ENCODE results near the gene CFTR. TPM values are rescaled to one million over a fixed set of nuclear protein-coding genes. Genes with fewer than 3 reads are reported as not detected.

CFTR gene
- total and polyA plus RNA-seq, 4 donors, result 0.10 to 3.1 (median 0.30) TPM

DNA sequence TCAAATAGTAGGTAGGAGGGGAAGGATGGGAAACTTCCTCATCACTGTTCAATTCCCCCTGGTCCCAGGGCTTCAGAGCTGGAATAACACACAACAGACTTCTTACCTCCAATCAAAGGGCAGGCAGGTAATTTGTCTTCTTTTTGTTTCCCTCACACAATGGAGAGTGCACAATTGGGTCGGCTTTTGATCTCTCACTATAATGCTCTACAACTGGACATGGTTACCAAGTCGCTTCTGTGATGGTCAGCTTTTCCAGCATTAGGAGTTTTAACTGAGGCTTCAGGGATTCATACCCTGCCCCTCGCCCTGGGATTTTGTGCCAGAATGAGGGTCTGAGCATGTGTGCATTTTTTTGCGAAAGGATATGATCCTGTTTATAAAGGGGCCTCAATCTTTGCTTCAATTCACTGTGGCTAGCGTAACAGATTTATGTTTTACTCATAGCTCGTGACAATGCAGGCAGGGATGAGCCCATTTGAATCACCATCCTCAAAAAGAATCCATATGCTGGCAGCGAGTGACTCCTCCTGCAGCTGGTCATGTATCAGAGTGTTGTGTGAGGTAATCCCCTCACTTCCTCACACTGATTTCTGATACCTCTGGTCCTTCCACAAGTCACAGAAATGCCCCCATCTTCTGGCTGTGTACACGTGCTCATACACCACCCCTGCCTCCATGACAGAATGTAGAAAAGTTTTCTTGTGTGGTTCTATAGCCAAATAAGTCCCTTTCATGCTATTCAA is 203.8 kb downstream of the CFTR start:
- WGBS, 2 donors, result 79% methylated on average over 8 of the region's 8 CpGs

DNA sequence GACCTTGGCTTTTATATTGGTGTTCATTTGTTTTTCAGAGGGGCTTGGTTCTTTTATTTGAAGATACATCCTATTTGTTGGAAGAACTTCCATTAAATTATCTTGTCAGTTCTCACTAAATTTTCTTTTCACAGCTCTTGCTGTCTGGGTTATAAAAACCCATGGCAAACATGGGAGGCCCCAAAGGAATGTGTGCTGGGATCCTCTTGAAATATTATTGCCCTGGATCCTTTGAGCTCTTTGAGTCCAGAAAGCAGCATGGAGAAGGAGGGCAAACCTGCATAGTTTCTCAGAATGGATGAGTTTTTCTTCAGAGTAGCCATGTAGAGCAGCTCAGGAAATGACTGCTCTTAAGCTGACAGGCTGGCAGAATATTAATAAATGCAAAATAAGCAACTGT is 206.0 kb downstream of the CFTR start:
- Histone ChIP-seq H3K27me3 (ENCODE audit: control insufficient read depth in 1 of 2, insufficient read depth in 2 of 2, low read length in 1 of 2) (no peaks in the 10 kb centered on the region), H3K4me3 (ENCODE audit: low read length in 2 of 2) (no peak overlapping the region), H3K4me1 (ENCODE audit: control insufficient read depth in 1 of 2, insufficient read depth in 2 of 2, low read length in 2 of 2) (no peaks in the 10 kb centered on the region), H3K27ac (ENCODE audit: low read depth in 1 of 2, low read length in 2 of 2) (no peak overlapping the region), H3K36me3 (ENCODE audit: control insufficient read depth in 1 of 2, insufficient read depth in 2 of 2, low read length in 1 of 2) (no peaks in the 10 kb centered on the region), H3K9me3 (ENCODE audit: control insufficient read depth, low read length) (no peaks in the 10 kb centered on the region)
- intact Hi-C loops (cut with DNase I), result no loop called here
- DNase-seq, result no peak
- no peak for ATAC-seq (ENCODE audit: low FRiP score)

More for the DNA sequence above, 203.8 kb downstream of the CFTR start:
- Histone ChIP-seq H3K4me3 (ENCODE audit: low read length in 2 of 2) (no peak overlapping the region), H3K9me3 (ENCODE audit: control insufficient read depth, low read length) (no peaks in the 10 kb centered on the region), H3K27ac (ENCODE audit: low read depth in 1 of 2, low read length in 2 of 2) (no peak overlapping the region), H3K27me3 (ENCODE audit: control insufficient read depth in 1 of 2, insufficient read depth in 2 of 2, low read length in 1 of 2) (no peaks in the 10 kb centered on the region), H3K36me3 (ENCODE audit: control insufficient read depth in 1 of 2, insufficient read depth in 2 of 2, low read length in 1 of 2) (no peaks in the 10 kb centered on the region), H3K4me1 (ENCODE audit: control insufficient read depth in 1 of 2, insufficient read depth in 2 of 2, low read length in 2 of 2) (no peaks in the 10 kb centered on the region)
- ATAC-seq (ENCODE audit: low FRiP score) (no peak), DNase-seq (no peak)
- intact Hi-C loops (cut with DNase I), result no loop called here

DNA sequence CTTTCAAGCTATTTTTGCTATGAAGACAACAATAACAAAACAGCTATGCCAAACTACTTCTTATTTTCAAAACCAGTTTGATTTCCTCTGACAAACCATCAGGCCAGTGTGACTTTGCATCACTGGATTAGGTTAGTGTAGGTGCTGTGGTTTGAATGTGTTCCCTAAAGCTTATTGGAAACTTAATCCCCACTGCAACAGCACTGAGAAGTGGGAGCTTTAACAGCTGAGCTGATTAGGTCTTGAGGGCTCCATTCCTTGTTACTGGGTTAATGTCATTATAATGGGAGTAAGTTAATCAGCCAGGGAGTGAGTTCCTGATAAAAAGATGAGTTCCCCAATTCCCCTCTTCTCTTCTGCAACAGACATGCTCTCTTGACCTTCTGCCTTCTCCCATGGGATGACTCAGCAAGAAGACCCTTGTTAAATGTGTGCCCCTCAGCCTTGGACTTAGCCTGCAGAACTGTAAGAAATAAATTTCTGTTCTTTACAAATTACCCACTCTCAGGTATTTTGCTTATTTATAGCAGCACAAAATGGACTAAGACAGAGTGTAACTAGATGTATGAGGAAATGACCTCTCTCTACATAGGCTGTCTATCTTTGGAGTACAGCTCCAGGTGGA is 206.6 kb downstream of the CFTR start:
- H3K27ac ChIP-seq (ENCODE audit: low read depth in 1 of 2, low read length in 2 of 2), result no peak overlapping the region
- H3K36me3 ChIP-seq (ENCODE audit: control insufficient read depth in 1 of 2, insufficient read depth in 2 of 2, low read length in 1 of 2), result no peaks in the 10 kb centered on the region
- H3K4me1 ChIP-seq (ENCODE audit: control insufficient read depth in 1 of 2, insufficient read depth in 2 of 2, low read length in 2 of 2), result no peaks in the 10 kb centered on the region
- intact Hi-C loops (cut with DNase I), result no loop called here
- H3K9me3 ChIP-seq (ENCODE audit: control insufficient read depth, low read length), result no peaks in the 10 kb centered on the region
- DNase-seq (no peak), ATAC-seq (ENCODE audit: low FRiP score) (no peak)
- H3K27me3 ChIP-seq (ENCODE audit: control insufficient read depth in 1 of 2, insufficient read depth in 2 of 2, low read length in 1 of 2), result no peaks in the 10 kb centered on the region
- H3K4me3 ChIP-seq (ENCODE audit: low read length in 2 of 2), result no peak overlapping the region

DNA sequence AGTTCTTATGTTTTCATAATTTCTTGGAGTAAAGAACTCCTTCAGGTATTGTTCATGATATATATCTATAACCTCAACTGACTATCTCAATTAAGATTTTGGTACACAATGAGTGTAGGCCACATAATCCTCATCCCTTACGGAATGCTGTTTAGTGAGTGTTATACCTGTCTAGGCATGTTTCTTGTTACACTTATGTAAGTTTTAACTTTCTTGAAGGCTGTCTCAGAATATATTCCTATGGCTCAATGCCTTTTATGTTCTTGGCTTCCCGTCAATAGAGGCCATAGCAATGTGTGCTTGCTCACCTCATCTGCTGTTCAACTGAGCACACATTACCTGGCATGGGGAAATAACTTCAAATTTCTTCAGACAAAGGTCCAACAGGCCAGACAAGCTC is 208.3 kb downstream of the CFTR start:
- H3K27me3 ChIP-seq (ENCODE audit: control insufficient read depth in 1 of 2, insufficient read depth in 2 of 2, low read length in 1 of 2), result no peaks in the 10 kb centered on the region
- 97 to 98% methylated on average over 2 of the region's 2 CpGs for WGBS, 2 donors

DNA sequence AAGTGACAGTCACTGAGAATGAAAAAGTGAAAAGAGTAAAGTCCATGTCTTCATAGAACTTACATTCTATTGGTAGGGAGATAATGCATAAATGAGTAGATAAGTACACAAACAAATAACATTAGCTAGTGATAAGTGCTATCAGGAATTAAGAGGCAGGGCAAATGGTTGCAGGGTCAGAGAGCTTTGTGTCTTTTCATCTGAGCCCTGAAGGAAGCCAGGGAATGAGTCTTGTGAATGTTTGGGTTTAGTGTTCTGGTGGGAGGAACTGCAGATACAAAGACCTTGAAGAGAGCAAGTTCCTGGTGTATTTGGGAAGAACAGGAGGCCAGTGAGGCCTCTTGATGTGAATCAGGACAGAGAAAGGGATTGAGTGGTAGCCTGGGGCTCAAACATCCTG is 209.6 kb downstream of the CFTR start:
- H3K9me3 ChIP-seq (ENCODE audit: control insufficient read depth, low read length), result no peaks in the 10 kb centered on the region
- H3K4me1 ChIP-seq (ENCODE audit: control insufficient read depth in 1 of 2, insufficient read depth in 2 of 2, low read length in 2 of 2), result no peaks in the 10 kb centered on the region
- H3K27me3 ChIP-seq (ENCODE audit: control insufficient read depth in 1 of 2, insufficient read depth in 2 of 2, low read length in 1 of 2), result no peaks in the 10 kb centered on the region
- no peak overlapping the region for H3K4me3 ChIP-seq (ENCODE audit: low read length in 2 of 2)
- H3K36me3 ChIP-seq (ENCODE audit: control insufficient read depth in 1 of 2, insufficient read depth in 2 of 2, low read length in 1 of 2), result no peaks in the 10 kb centered on the region
- ATAC-seq (ENCODE audit: low FRiP score) (no peak), DNase-seq (no peak)
- intact Hi-C loops (cut with DNase I), result no loop called here
- H3K27ac ChIP-seq (ENCODE audit: low read depth in 1 of 2, low read length in 2 of 2), result no peak overlapping the region

More for the DNA sequence above, 208.3 kb downstream of the CFTR start:
- no peak for ATAC-seq (ENCODE audit: low FRiP score)
- Histone ChIP-seq H3K4me1 (ENCODE audit: control insufficient read depth in 1 of 2, insufficient read depth in 2 of 2, low read length in 2 of 2) (no peaks in the 10 kb centered on the region), H3K4me3 (ENCODE audit: low read length in 2 of 2) (no peak overlapping the region), H3K9me3 (ENCODE audit: control insufficient read depth, low read length) (no peaks in the 10 kb centered on the region), H3K27ac (ENCODE audit: low read depth in 1 of 2, low read length in 2 of 2) (no peak overlapping the region), H3K36me3 (ENCODE audit: control insufficient read depth in 1 of 2, insufficient read depth in 2 of 2, low read length in 1 of 2) (no peaks in the 10 kb centered on the region)
- DNase-seq, result no peak
- intact Hi-C loops (cut with DNase I), result no loop called here

DNA sequence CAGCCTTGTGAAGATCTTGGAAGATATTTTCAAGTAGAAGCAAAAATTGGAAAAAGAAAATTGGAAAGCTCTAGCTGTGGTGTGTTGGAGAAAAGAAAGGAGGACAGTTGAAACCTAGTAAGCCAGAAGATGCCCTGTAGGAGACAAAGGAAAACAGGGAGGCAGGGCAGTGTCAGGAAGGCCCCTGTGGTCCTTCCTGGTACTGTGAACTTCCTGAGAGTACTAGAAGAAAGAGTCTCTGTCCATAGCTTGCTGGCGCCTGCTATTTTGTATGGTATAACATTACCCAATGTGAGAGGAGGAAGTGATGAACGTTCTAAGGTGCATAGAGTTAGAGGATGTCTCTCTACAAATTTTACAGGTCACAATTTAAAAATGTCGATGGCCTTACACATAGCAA is 210.3 kb downstream of the CFTR start:
- intact Hi-C loops (cut with DNase I), result no loop called here
- no peaks in the 10 kb centered on the region for H3K36me3 ChIP-seq (ENCODE audit: control insufficient read depth in 1 of 2, insufficient read depth in 2 of 2, low read length in 1 of 2)
- H3K9me3 ChIP-seq (ENCODE audit: control insufficient read depth, low read length), result no peaks in the 10 kb centered on the region
- ATAC-seq (ENCODE audit: low FRiP score), result no peak
- H3K4me1 ChIP-seq (ENCODE audit: control insufficient read depth in 1 of 2, insufficient read depth in 2 of 2, low read length in 2 of 2), result no peaks in the 10 kb centered on the region
- DNase-seq, result no peak
- H3K4me3 ChIP-seq (ENCODE audit: low read length in 2 of 2), result no peak overlapping the region
- 48 to 49% methylated on average over 3 of the region's 3 CpGs for WGBS, 2 donors
- no peak overlapping the region for H3K27ac ChIP-seq (ENCODE audit: low read depth in 1 of 2, low read length in 2 of 2)
- H3K27me3 ChIP-seq (ENCODE audit: control insufficient read depth in 1 of 2, insufficient read depth in 2 of 2, low read length in 1 of 2), result no peaks in the 10 kb centered on the region

DNA sequence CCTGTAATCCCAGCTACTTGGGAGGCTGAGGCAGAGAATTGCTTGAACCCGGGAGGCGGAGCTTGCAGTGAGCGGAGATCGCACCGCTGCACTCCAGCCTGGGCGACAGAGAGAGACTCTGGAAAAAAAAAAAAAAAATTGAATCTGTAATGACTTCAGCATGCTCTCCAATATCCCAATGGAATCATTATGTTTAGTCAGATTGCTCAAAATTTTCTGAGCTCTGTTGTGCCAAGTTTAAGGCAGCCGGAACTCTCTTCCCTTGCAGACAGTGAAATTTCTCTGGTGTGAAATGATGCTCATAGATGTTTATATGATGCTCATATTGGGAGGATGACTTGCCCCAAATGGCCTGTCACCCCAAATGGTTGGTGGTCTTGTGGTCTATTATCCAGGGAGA is 212.5 kb downstream of the CFTR start:
- Histone ChIP-seq H3K4me1 (ENCODE audit: control insufficient read depth in 1 of 2, insufficient read depth in 2 of 2, low read length in 2 of 2) (no peaks in the 10 kb centered on the region), H3K36me3 (ENCODE audit: control insufficient read depth in 1 of 2, insufficient read depth in 2 of 2, low read length in 1 of 2) (no peaks in the 10 kb centered on the region), H3K27ac (ENCODE audit: low read depth in 1 of 2, low read length in 2 of 2) (no peak overlapping the region), H3K9me3 (ENCODE audit: control insufficient read depth, low read length) (no peaks in the 10 kb centered on the region), H3K4me3 (ENCODE audit: low read length in 2 of 2) (no peak overlapping the region), H3K27me3 (ENCODE audit: control insufficient read depth in 1 of 2, insufficient read depth in 2 of 2, low read length in 1 of 2) (no peaks in the 10 kb centered on the region)
- DNase-seq, result no peak
- WGBS, 2 donors, result 94 to 96% methylated on average over 7 of the region's 7 CpGs
- ATAC-seq (ENCODE audit: low FRiP score), result no peak
- intact Hi-C loops (cut with DNase I), result no loop called here

DNA sequence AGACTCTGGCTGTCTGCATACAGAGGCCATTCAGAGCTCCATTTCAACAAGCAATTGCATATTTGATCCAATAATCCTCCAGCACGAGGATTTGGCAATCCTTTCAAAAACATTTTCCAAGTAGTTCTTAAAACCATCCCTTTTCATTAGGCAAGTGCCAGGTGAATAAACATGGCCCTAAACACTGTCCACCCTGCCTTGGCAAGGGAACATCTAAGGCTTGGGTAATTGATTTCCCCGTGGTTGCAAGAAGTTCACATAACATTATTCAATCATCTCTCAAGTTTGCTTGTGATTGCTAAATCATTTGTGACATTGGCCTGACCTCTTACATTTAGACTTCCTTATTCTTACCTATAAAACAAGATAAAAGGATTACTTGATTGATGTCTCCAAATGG is 218.2 kb downstream of the CFTR start:
- Histone ChIP-seq H3K27ac (ENCODE audit: low read depth in 1 of 2, low read length in 2 of 2) (no peak overlapping the region), H3K9me3 (ENCODE audit: control insufficient read depth, low read length) (no peaks in the 10 kb centered on the region), H3K4me3 (ENCODE audit: low read length in 2 of 2) (no peak overlapping the region), H3K27me3 (ENCODE audit: control insufficient read depth in 1 of 2, insufficient read depth in 2 of 2, low read length in 1 of 2) (no peaks in the 10 kb centered on the region), H3K4me1 (ENCODE audit: control insufficient read depth in 1 of 2, insufficient read depth in 2 of 2, low read length in 2 of 2) (no peaks in the 10 kb centered on the region), H3K36me3 (ENCODE audit: control insufficient read depth in 1 of 2, insufficient read depth in 2 of 2, low read length in 1 of 2) (no peaks in the 10 kb centered on the region)
- intact Hi-C loops (cut with DNase I), result no loop called here
- 36 to 52% methylated on average over 2 of the region's 2 CpGs for whole genome bisulfite sequencing, 2 donors
- ATAC-seq (ENCODE audit: low FRiP score) (no peak), DNase-seq (no peak)

DNA sequence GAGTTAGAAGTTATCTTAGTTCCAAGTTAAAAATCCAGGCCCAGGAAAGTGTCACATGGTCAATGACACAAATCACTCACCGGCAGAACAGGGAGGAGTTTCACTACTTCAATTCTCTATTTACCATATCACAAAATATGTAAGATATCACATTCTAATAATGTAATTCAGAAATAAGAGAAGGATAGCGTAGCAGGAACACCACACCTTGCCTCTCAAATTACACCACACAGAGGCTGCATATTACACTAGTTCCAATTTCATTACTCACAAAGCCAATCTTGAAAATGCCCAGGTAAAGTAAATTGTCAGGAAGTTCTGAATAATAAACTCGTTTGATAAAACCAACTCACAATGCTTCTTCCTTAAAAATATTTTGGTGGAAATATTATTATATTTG is 224.2 kb downstream of the CFTR start:
- WGBS, 2 donors, result 76 to 78% methylated on average over 3 of the region's 3 CpGs
- Histone ChIP-seq H3K27me3 (ENCODE audit: control insufficient read depth in 1 of 2, insufficient read depth in 2 of 2, low read length in 1 of 2) (no peaks in the 10 kb centered on the region), H3K4me1 (ENCODE audit: control insufficient read depth in 1 of 2, insufficient read depth in 2 of 2, low read length in 2 of 2) (no peaks in the 10 kb centered on the region), H3K4me3 (ENCODE audit: low read length in 2 of 2) (no peak overlapping the region), H3K9me3 (ENCODE audit: control insufficient read depth, low read length) (no peaks in the 10 kb centered on the region), H3K27ac (ENCODE audit: low read depth in 1 of 2, low read length in 2 of 2) (no peak overlapping the region), H3K36me3 (ENCODE audit: control insufficient read depth in 1 of 2, insufficient read depth in 2 of 2, low read length in 1 of 2) (no peaks in the 10 kb centered on the region)
- ATAC-seq (ENCODE audit: low FRiP score) (no peak), DNase-seq (no peak)
- intact Hi-C loops (cut with DNase I), result no loop called here
